Measurements from ENCODE around the gene VPS54. TPM values are rescaled to one million over a fixed set of nuclear protein-coding genes. Genes with fewer than 3 reads are reported as not detected.

The VPS54 gene
- polyA plus RNA-seq, 1 donor (not counting 4 experiments of a cell fraction or from before 2014, with no cell fraction given): 18.2 TPM

DNA sequence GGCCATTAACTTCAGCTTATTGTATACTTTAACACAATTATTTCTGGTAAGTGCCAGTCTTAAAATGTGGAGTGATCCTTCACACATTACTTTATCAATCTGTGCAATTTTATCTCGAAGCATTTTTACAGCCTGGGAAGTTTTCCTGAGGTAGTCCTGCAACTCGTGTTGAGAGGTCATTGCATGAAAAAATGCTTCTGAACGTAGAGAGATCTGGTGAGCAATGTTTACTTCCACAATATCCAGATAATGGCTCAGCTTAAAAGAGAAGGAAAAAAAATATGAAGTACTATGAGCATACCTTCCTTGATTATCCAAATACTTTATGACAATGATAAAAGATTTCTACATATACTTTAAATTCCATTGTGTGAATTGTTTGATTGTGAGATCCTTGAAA is 57.0 kb downstream of the VPS54 start:
- Histone ChIP-seq H2AFZ (ENCODE audit: control insufficient read depth, low read length) (no peak overlapping the region), H3K9ac (ENCODE audit: control insufficient read depth, extremely low read depth, insufficient read depth, low read length) (no peak overlapping the region), H3K9me3 (ENCODE audit: control insufficient read depth, low read depth, low read length) (no peaks in the 10 kb centered on the region), H3K9me1 (ENCODE audit: control insufficient read depth, extremely low read depth, insufficient read depth, low read length) (no peaks in the 10 kb centered on the region), H3K27me3 (ENCODE audit: control insufficient read depth, extremely low read depth, insufficient read depth, low read length) (no peaks in the 10 kb centered on the region), H3K36me3 (ENCODE audit: control insufficient read depth in 2 of 2, extremely low read depth in 1 of 2, insufficient read depth in 2 of 2, low read length in 2 of 2) (no peaks in the 10 kb centered on the region), H3K4me1 (ENCODE audit: control insufficient read depth, extremely low read depth, insufficient read depth, low read length) (no peaks in the 10 kb centered on the region), H3K79me2 (ENCODE audit: control insufficient read depth, insufficient read depth, low read length) (no peaks in the 10 kb centered on the region), H4K20me1 (ENCODE audit: control insufficient read depth, extremely low read depth, insufficient read depth, low read length) (no peaks in the 10 kb centered on the region), H3K4me2 (ENCODE audit: control insufficient read depth, extremely low read depth, insufficient read depth, low read depth, low read length) (no peak overlapping the region), H3K27ac (ENCODE audit: control insufficient read depth, insufficient read depth, low read length) (no peak overlapping the region), H3K4me3 (ENCODE audit: control insufficient read depth in 2 of 3, extremely low read depth in 1 of 3, insufficient read depth in 2 of 3, low read depth in 1 of 3, low read length in 3 of 3) (no peak overlapping the region)
- FAIRE-seq: no peak
- TF ChIP-seq EZH2 (IDR thresholded peaks at IDR 0.05; ENCODE audit: low read length): no peak
- TF ChIP-seq, protein P1, sequence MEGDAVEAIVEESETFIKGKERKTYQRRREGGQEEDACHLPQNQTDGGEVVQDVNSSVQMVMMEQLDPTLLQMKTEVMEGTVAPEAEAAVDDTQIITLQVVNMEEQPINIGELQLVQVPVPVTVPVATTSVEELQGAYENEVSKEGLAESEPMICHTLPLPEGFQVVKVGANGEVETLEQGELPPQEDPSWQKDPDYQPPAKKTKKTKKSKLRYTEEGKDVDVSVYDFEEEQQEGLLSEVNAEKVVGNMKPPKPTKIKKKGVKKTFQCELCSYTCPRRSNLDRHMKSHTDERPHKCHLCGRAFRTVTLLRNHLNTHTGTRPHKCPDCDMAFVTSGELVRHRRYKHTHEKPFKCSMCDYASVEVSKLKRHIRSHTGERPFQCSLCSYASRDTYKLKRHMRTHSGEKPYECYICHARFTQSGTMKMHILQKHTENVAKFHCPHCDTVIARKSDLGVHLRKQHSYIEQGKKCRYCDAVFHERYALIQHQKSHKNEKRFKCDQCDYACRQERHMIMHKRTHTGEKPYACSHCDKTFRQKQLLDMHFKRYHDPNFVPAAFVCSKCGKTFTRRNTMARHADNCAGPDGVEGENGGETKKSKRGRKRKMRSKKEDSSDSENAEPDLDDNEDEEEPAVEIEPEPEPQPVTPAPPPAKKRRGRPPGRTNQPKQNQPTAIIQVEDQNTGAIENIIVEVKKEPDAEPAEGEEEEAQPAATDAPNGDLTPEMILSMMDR (optimal IDR thresholded peaks at IDR 0.05 in 1 of 3, IDR thresholded peaks at IDR 0.05 in 1 of 3, conservative IDR thresholded peaks at IDR 0.05 in 1 of 3; ENCODE audit: extremely low read depth in 1 of 3, insufficient read depth in 2 of 3, low read length in 3 of 3): no peak
- no peak for DNase-seq (ENCODE audit: low read depth, low spot score)
- dilution Hi-C loops (cut with MboI; ENCODE audit: extremely low pct_ligation_motif_present, low sequenced_read_pairs): no loop called here

DNA sequence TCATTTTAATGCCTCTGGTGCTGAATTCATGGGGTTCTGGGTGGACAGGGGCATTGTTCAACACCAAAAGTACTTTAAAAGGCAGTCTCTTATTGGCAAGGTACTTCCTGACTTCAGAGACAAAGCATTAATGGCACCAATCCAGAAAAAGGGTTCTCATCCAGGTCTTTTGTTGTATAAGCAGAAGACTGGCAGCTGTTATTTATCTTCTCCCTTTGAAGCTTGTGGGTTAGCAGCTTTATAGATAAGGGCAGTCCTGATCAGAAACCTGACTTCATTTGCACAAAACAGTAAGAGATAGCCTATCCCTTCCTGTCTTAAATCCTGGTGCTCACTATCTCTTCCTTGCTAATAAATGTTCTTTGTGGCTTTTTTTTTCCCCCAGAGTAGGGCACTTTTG is 68.8 kb downstream of the VPS54 start:
- Histone ChIP-seq H3K27ac (ENCODE audit: control insufficient read depth, insufficient read depth, low read length) (no peak overlapping the region), H3K27me3 (ENCODE audit: control insufficient read depth, extremely low read depth, insufficient read depth, low read length) (no peaks in the 10 kb centered on the region), H3K4me1 (ENCODE audit: control insufficient read depth, extremely low read depth, insufficient read depth, low read length) (no peaks in the 10 kb centered on the region), H3K79me2 (ENCODE audit: control insufficient read depth, insufficient read depth, low read length) (no peaks in the 10 kb centered on the region), H4K20me1 (ENCODE audit: control insufficient read depth, extremely low read depth, insufficient read depth, low read length) (no peaks in the 10 kb centered on the region), H3K9me3 (ENCODE audit: control insufficient read depth, low read depth, low read length) (no peaks in the 10 kb centered on the region), H3K9me1 (ENCODE audit: control insufficient read depth, extremely low read depth, insufficient read depth, low read length) (no peaks in the 10 kb centered on the region), H2AFZ (ENCODE audit: control insufficient read depth, low read length) (no peak overlapping the region), H3K36me3 (ENCODE audit: control insufficient read depth in 2 of 2, extremely low read depth in 1 of 2, insufficient read depth in 2 of 2, low read length in 2 of 2) (peaks cover 0 to 2% of the 10 kb centered on the region in 2 experiments), H3K4me2 (ENCODE audit: control insufficient read depth, extremely low read depth, insufficient read depth, low read depth, low read length) (no peak overlapping the region), H3K4me3 (ENCODE audit: control insufficient read depth in 2 of 3, extremely low read depth in 1 of 3, insufficient read depth in 2 of 3, low read depth in 1 of 3, low read length in 3 of 3) (no peak overlapping the region), H3K9ac (ENCODE audit: control insufficient read depth, extremely low read depth, insufficient read depth, low read length) (no peak overlapping the region)
- DNase-seq (ENCODE audit: low read depth, low spot score) (no peak), FAIRE-seq (no peak)
- TF ChIP-seq, protein P1 (optimal IDR thresholded peaks at IDR 0.05 in 1 of 3, IDR thresholded peaks at IDR 0.05 in 1 of 3, conservative IDR thresholded peaks at IDR 0.05 in 1 of 3; ENCODE audit: extremely low read depth in 1 of 3, insufficient read depth in 2 of 3, low read length in 3 of 3): no peak
- dilution Hi-C loops (cut with MboI; ENCODE audit: extremely low pct_ligation_motif_present, low sequenced_read_pairs): no loop called here
